Tibial nerve (tissue), 4 donors: Measurements from ENCODE around the gene COASY. TPM values are rescaled to one million over a fixed set of nuclear protein-coding genes. Genes with fewer than 3 reads are reported as not detected.

Source experiments
- DNase-seq, 2 donors: peaks; one replicate each; pipeline ENCODE4 v3.0.0-alpha.2; 2019; ENCODE audit warnings: low spot score in 2 of 2
- H3K27ac ChIP-seq, 4 donors: fragments of 200-600 bp; sonication (generic) in 3 of 4; one replicate each; pipeline ENCODE4 v1.5.1; 2017 to 2019; ENCODE audit warnings: mild to moderate bottlenecking in 1 of 4
- H3K27me3 ChIP-seq, 2 donors: fragments of 200-600 bp; sonication (generic) in 1 of 2; one replicate each; pipeline versions ENCODE4 v1.5.1 to v1.6.0; 2017 to 2019
- H3K36me3 ChIP-seq, 3 donors: fragments of 200-600 bp; sonication (generic); one replicate each; pipeline ENCODE4 v1.5.1; 2018 to 2019
- H3K4me1 ChIP-seq, 4 donors: fragments of 200-600 bp; sonication (generic) in 3 of 4; one replicate each; pipeline ENCODE4 v1.5.1; 2017 to 2019
- H3K4me3 ChIP-seq, 4 donors: fragments of 200-600 bp; sonication (generic) in 3 of 4; one replicate each; pipeline ENCODE4 v1.5.1; 2017 to 2019; ENCODE audit warnings: mild to moderate bottlenecking in 1 of 4, moderate library complexity in 1 of 4
- H3K9me3 ChIP-seq, 4 donors: fragments of 200-600 bp; sonication (generic) in 3 of 4; one replicate each; pipeline ENCODE4 v1.5.1; 2017 to 2019
- EP300 ChIP-seq, 2 donors: sonication (generic); formaldehyde crosslinking; IDR thresholded peaks; one replicate each; pipeline ENCODE4 v1.6.1; 2017; ENCODE audit warnings: antibody characterized with exemption in 2 of 2, mild to moderate bottlenecking in 1 of 2
- POLR2A ChIP-seq, 2 donors: fragments of 450-650 bp; IDR thresholded peaks; one replicate each; pipeline ENCODE4 v1.6.1; 2017; ENCODE audit warnings: antibody characterized with exemption in 2 of 2, mild to moderate bottlenecking in 2 of 2, moderate library complexity in 2 of 2
- WGBS, 2 donors: methylation state at CpG; one replicate each; pipeline ENCODE4 v1.1.5; 2018; 5-methylcytosine and 5-hydroxymethylcytosine counted together
- total RNA-seq, 4 donors: library from RNA; depleted of rRNA; stranded (reverse); fragments of >200 nt; gene quantifications; one replicate each; pipeline ENCODE4 v1.1.0, GENCODE V29; 2016
- TF ChIP-seq, protein P1 (sequence below), 5 experiments: fragments of 200-600 bp in 3 of 5; fragments of 450-650 bp in 2 of 5; sonication (generic) in 3 of 5; IDR thresholded peaks; one replicate each; pipeline ENCODE4 v1.5.1; 2016 to 2019; ENCODE audit warnings: antibody characterized with exemption in 5 of 5, mild to moderate bottlenecking in 3 of 5, moderate library complexity in 2 of 5

COASY gene
- 10 to 100 TPM; 22.9 to 33.9 (median 25.5) TPM for total RNA-seq

DNA sequence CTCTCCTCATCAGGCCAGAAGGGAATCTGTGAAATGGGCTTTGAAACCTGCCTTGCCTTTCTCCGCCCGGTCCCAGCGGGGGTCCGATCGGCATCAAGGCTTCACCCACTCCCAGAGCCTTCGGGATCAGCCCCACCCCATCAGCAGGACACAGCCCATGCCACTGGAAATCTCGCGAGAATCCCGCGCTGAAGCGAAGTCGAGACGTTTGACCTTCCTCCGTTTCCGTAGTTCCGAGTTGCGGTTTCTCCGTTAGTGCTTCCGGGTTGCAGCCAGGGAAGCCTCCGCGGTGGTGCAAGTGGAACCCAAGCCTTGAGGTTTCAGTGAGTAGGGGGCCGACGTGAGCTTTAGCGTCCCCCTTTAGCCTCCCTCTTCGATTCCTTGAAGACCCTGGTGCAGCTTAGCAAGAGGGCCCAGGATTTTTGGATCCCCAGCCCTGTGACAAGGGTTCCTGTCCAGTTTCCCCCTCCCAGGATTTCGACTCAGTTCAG, at the start of gene COASY:
COASY (plus strand) TSS at position 252 of the 491 bp plus-strand sequence. CDS start 475 bp downstream, outside the sequence.
- TF ChIP-seq EP300 (IDR thresholded peaks at IDR 0.05) (peak; percentile 80 to 96), POLR2A (IDR thresholded peaks at IDR 0.05) (peak in 1 of 2 donors; percentile 43)
- TF ChIP-seq, protein P1, sequence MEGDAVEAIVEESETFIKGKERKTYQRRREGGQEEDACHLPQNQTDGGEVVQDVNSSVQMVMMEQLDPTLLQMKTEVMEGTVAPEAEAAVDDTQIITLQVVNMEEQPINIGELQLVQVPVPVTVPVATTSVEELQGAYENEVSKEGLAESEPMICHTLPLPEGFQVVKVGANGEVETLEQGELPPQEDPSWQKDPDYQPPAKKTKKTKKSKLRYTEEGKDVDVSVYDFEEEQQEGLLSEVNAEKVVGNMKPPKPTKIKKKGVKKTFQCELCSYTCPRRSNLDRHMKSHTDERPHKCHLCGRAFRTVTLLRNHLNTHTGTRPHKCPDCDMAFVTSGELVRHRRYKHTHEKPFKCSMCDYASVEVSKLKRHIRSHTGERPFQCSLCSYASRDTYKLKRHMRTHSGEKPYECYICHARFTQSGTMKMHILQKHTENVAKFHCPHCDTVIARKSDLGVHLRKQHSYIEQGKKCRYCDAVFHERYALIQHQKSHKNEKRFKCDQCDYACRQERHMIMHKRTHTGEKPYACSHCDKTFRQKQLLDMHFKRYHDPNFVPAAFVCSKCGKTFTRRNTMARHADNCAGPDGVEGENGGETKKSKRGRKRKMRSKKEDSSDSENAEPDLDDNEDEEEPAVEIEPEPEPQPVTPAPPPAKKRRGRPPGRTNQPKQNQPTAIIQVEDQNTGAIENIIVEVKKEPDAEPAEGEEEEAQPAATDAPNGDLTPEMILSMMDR (IDR thresholded peaks at IDR 0.05): peak in 1 of 5 experiments; percentile 39
- peak within 1 kb of the TSS; percentile 78 to 95 (median 88) for H3K27ac ChIP-seq
- DNase-seq: peak; percentile 93 to 97
- no peaks in the 10 kb centered on the region for H3K27me3 ChIP-seq
- H3K4me1 ChIP-seq: peaks cover 0 to 58% (median 29%) of the 10 kb centered on the region in 4 donors
- WGBS, 2 donors: 0 to 1% methylated on average over 12 to 23 of the region's 26 CpGs
- H3K36me3 ChIP-seq: peaks cover 0 to 24% (median 13%) of the 10 kb centered on the region in 3 donors
- peak within 1 kb of the TSS; percentile 66 to 79 (median 76) for H3K4me3 ChIP-seq
- no peaks in the 10 kb centered on the region for H3K9me3 ChIP-seq

DNA sequence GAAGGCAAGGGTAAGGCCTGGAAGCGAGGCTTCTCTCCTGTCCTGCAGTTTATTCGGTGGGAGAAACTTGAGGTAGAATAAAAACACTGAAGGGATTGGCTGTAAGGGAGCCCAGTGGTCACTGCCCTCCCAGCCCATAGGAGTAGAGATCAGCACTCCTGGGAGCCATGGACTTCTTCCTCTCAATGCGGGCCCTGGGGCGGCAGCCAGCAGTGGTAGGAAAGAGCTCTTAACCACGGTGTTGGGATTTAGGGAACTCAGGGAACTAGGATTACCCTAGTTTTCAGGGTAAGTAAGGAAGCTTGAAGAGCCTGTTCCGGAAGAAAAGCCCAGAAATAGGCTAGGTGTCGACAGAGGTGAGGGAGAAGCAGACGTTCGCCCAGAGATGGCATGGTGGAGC, 49.7 kb upstream of the COASY start:
- WGBS, 2 donors: 61 to 66% methylated on average over 9 of the region's 9 CpGs
- no peak for DNase-seq
- H3K36me3 ChIP-seq: peaks cover 0 to 63% (median 0%) of the 10 kb centered on the region in 3 donors
- TF ChIP-seq POLR2A (IDR thresholded peaks at IDR 0.05) (no peak), EP300 (IDR thresholded peaks at IDR 0.05) (no peak)
- TF ChIP-seq, protein P1 (IDR thresholded peaks at IDR 0.05): no peak
- H3K27me3 ChIP-seq: no peaks in the 10 kb centered on the region
- H3K27ac ChIP-seq: peak overlapping the region; percentile 65 to 91 (median 75)
- H3K9me3 ChIP-seq: no peaks in the 10 kb centered on the region
- peaks cover 0 to 59% (median 27%) of the 10 kb centered on the region in 4 donors for H3K4me1 ChIP-seq
- H3K4me3 ChIP-seq: no peak overlapping the region

DNA sequence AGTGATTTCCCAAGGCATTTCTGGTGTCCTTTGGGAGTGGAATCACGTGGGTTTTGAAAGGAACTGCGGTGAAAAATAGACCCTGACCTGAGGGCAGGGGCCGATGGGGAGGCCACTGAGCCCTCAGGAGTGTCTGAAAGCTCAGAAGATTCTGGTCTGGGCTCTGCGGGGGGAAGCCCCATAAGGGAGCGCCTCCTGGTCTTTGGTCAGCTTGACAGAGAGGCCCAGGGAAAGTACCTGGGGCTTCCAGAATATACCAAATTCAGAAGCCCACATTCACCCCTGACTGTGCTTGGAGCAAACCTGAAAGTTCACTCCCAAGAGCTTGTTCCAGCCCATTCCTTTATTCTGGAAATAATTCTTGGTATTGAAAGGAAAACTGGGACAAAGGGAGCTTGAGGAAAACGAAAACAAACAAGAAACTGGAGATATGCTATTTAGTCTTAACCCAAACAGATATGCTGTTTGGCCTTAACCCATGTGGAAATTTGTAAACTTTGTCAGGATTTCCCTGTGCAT, 49.2 kb upstream of the COASY start:
- peaks cover 0 to 64% (median 33%) of the 10 kb centered on the region in 4 donors for H3K4me1 ChIP-seq
- peaks cover 0 to 58% (median 0%) of the 10 kb centered on the region in 3 donors for H3K36me3 ChIP-seq
- peak overlapping the region; percentile 65 to 91 (median 75) for H3K27ac ChIP-seq
- no peak for DNase-seq
- no peaks in the 10 kb centered on the region for H3K27me3 ChIP-seq
- H3K4me3 ChIP-seq: no peak overlapping the region
- H3K9me3 ChIP-seq: no peaks in the 10 kb centered on the region
- TF ChIP-seq POLR2A (IDR thresholded peaks at IDR 0.05) (no peak), EP300 (IDR thresholded peaks at IDR 0.05) (no peak)
- TF ChIP-seq, protein P1 (IDR thresholded peaks at IDR 0.05): no peak
- 40 to 54% methylated on average over 6 of the region's 6 CpGs for WGBS, 2 donors

DNA sequence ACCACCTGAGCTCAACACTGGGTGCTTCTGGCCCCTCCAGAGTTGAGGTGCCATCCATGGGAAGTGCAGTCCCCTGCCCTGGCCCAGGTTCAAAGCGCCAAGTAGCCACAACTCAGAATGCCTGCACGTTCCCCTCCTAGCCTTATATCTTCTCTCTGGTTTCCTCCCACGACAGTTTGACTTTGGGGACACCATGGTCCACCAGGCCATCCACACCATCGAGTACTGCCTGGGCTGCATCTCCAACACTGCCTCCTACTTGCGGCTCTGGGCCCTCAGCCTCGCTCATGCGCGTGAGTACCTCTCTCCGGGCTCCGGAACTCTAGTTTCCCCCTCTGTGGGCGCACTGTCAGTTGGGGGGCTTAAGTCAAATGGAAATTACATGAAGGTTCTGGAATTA, 48.3 kb upstream of the COASY start:
- 94 to 96% methylated on average over 11 of the region's 11 CpGs for WGBS, 2 donors
- Histone ChIP-seq H3K36me3 (peaks cover 0 to 49% (median 0%) of the 10 kb centered on the region in 3 donors), H3K4me1 (peaks cover 0 to 68% (median 42%) of the 10 kb centered on the region in 4 donors), H3K9me3 (no peaks in the 10 kb centered on the region), H3K27ac (peak overlapping the region; percentile 65 to 91 (median 75)), H3K27me3 (no peaks in the 10 kb centered on the region), H3K4me3 (no peak overlapping the region)
- DNase-seq: no peak
- TF ChIP-seq POLR2A (IDR thresholded peaks at IDR 0.05) (no peak), EP300 (IDR thresholded peaks at IDR 0.05) (no peak)
- TF ChIP-seq, protein P1 (IDR thresholded peaks at IDR 0.05): no peak

DNA sequence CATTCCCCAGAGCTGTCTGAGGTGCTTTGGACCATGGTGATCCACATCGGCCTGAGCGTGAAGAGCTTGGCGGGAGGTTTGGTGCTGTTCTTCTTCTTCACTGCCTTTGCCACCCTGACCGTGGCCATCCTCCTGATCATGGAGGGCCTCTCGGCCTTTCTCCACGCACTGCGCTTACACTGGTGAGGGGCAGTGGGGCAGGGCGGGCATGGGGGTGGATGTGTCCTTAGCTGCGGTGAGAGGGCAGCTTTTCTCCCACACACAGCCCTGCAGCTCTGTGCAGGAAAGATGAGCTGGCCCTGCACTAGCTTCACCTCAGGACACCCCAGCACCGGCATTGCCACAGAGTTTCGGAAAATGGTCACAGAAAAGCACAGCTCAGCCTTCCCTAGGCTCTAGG, 47.7 kb upstream of the COASY start:
- 86 to 90% methylated on average over 11 of the region's 11 CpGs for WGBS, 2 donors
- Histone ChIP-seq H3K27ac (peak overlapping the region in 2 of 4 donors; percentile 82 to 91), H3K4me1 (peaks cover 0 to 71% (median 48%) of the 10 kb centered on the region in 4 donors)

More for the DNA sequence above, 47.7 kb upstream of the COASY start:
- TF ChIP-seq POLR2A (IDR thresholded peaks at IDR 0.05) (no peak), EP300 (IDR thresholded peaks at IDR 0.05) (no peak)
- TF ChIP-seq, protein P1 (IDR thresholded peaks at IDR 0.05): no peak
- H3K9me3 ChIP-seq: no peaks in the 10 kb centered on the region
- no peaks in the 10 kb centered on the region for H3K27me3 ChIP-seq
- no peak overlapping the region for H3K4me3 ChIP-seq
- peaks cover 0 to 43% (median 0%) of the 10 kb centered on the region in 3 donors for H3K36me3 ChIP-seq
- DNase-seq: no peak
